HEK293 (cell line): Measurements from ENCODE around the gene CNTN4.

Experiments
- CTCF ChIP-seq: fragments of 450-650 bp; formaldehyde crosslinking; IDR thresholded peaks from 2 replicates; pipeline ENCODE4 v1.5.1; 2016; ENCODE audit warnings: missing biosample characterization, missing genetic modification characterization
- ZNF211 ChIP-seq: fragments of 450-650 bp; formaldehyde crosslinking; IDR thresholded peaks from 2 replicates; pipeline ENCODE4 v1.5.1; 2016; ENCODE audit warnings: low read depth, missing biosample characterization, missing genetic modification characterization
- ZNF837 ChIP-seq: fragments of 450-650 bp; formaldehyde crosslinking; IDR thresholded peaks from 2 replicates; pipeline ENCODE4 v1.5.1; 2016; ENCODE audit warnings: missing biosample characterization, missing genetic modification characterization

DNA sequence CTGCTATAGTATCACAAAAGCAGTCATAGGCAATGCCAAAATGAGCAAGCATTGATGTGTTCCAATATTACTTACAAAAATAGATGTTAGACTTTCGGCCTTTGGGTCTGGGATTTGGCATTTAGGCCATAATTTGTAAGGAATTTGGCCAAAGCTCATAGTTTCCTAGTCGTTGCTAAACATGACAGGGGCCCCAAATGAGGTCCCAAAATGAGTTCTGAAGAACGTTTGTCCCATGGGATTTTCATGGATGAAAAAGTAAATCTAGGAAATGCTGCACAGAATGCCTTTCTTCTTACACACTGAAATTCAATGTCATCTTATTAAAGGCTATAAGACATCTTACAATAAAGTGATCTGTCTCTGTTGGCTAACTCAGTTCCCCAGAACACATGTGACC is 456.0 kb downstream of the CNTN4 start:
- TF ChIP-seq CTCF (tag by site-specific recombination): no peak
- no peak for TF ChIP-seq ZNF837 (tag by site-specific recombination)
- no peak for TF ChIP-seq ZNF211 (tag by site-specific recombination)
